IMR-90 (cell line): ENCODE data around the gene LIPI. TPM values are rescaled to one million over a fixed set of nuclear protein-coding genes. Genes with fewer than 3 reads are reported as not detected.

ENCODE experiments used
- ATAC-seq: fragments of 200-7000 bp; cut with Tn5 transposase; 2 replicates; pipeline ENCODE4 v1.9.1; 2020; ENCODE audit warnings: low read depth, mild to moderate bottlenecking, moderate library complexity
- BruUV-seq: library from RNA; stranded (reverse); fragments of 400-500 nt; replicated peaks from 2 replicates; lab custom pipeline; 2021; lab: Mats Ljungman, UMichigan
- CTCF ChIA-PET: fragments of 300-600 bp; formaldehyde crosslinking; extraction: SDS; loops from one replicate; lab custom pipeline; 2021; ENCODE audit warnings: antibody characterized with exemption; lab: Yijun Ruan, JAX
- POLR2A ChIA-PET: fragments of 300-600 bp; sonication (Branson Sonifier 250); formaldehyde crosslinking; loops from one replicate; lab custom pipeline; 2022; ENCODE audit warnings: antibody characterized with exemption; ENCODE audit not compliant: unreplicated experiment; lab: Charles Lee
- DNase-seq: peaks from one replicate; pipeline ENCODE4 v3.0.0; 2013
- H2AFZ ChIP-seq: replicated peaks from 2 replicates; pipeline ENCODE3; 2013; ENCODE audit warnings: low read length, mild to moderate bottlenecking; ENCODE audit not compliant: poor library complexity
- H2AK5ac ChIP-seq: 2 replicates; pipeline ENCODE4 v1.6.1; 2013; ENCODE audit warnings: low read depth, low read length, inconsistent platforms
- H2AK9ac ChIP-seq: replicated peaks from 2 replicates; pipeline ENCODE3; 2013; ENCODE audit warnings: mild to moderate bottlenecking, low read depth, low read length, moderate library complexity; ENCODE audit not compliant: poor library complexity
- H2BK120ac ChIP-seq: 2 replicates; pipeline ENCODE4 v1.6.1; 2013; ENCODE audit warnings: low read depth, low read length, inconsistent platforms
- H2BK15ac ChIP-seq: 3 replicates; pipeline ENCODE4 v1.6.1; 2013; ENCODE audit warnings: low read depth, low read length, inconsistent platforms
- H2BK20ac ChIP-seq: 2 replicates; pipeline ENCODE4 v1.6.1; 2013; ENCODE audit warnings: low read depth, mild to moderate bottlenecking, inconsistent platforms, low read length, moderate library complexity
- H2BK5ac ChIP-seq: 2 replicates; pipeline ENCODE4 v1.6.1; 2013; ENCODE audit warnings: mild to moderate bottlenecking, low read depth, low read length, inconsistent platforms; ENCODE audit not compliant: poor library complexity, severe bottlenecking
- H3K14ac ChIP-seq: replicated peaks from 2 replicates; pipeline ENCODE4 v1.6.1; 2013; ENCODE audit warnings: low read depth, low read length, inconsistent platforms
- H3K18ac ChIP-seq: 2 replicates; pipeline ENCODE4 v1.6.1; 2013; ENCODE audit warnings: low read depth, low read length, control low read depth
- H3K23ac ChIP-seq: 2 replicates; pipeline ENCODE4 v1.6.1; 2013; ENCODE audit warnings: low read depth, low read length, inconsistent platforms
- H3K27ac ChIP-seq: 2 replicates; pipeline ENCODE4 v1.5.1; 2013; ENCODE audit warnings: mild to moderate bottlenecking, control low read depth, low read length; ENCODE audit not compliant: insufficient read depth
- H3K27me3 ChIP-seq: 2 replicates; pipeline ENCODE4 v1.6.1; 2013; ENCODE audit warnings: low read length; ENCODE audit not compliant: control insufficient read depth, insufficient read depth
- H3K36me3 ChIP-seq: 2 replicates; pipeline ENCODE4 v1.6.1; 2013; ENCODE audit warnings: low read length, mixed read lengths; ENCODE audit not compliant: control insufficient read depth, insufficient read depth
- H3K4ac ChIP-seq: 2 replicates; pipeline ENCODE4 v1.6.1; 2013; ENCODE audit warnings: low read depth, low read length, inconsistent platforms
- H3K4me1 ChIP-seq: 2 replicates; pipeline ENCODE4 v1.6.1; 2013; ENCODE audit warnings: low read length, mixed read lengths; ENCODE audit not compliant: control insufficient read depth, insufficient read depth
- H3K4me2 ChIP-seq: 2 replicates; pipeline ENCODE4 v1.6.1; 2013; ENCODE audit warnings: low read depth, mild to moderate bottlenecking, control low read depth, low read length, moderate library complexity
- H3K4me3 ChIP-seq: 2 replicates; pipeline ENCODE4 v1.5.1; 2013; ENCODE audit warnings: low read depth, mild to moderate bottlenecking, control low read depth, low read length, moderate library complexity; ENCODE audit not compliant: insufficient read depth
- H3K56ac ChIP-seq: 2 replicates; pipeline ENCODE4 v1.6.1; 2013; ENCODE audit warnings: low read length, inconsistent platforms; ENCODE audit not compliant: insufficient read depth; ENCODE audit errors: extremely low read depth
- H3K79me1 ChIP-seq, 2 experiments: 2 replicates each; pipeline ENCODE4 v1.6.1; 2013; ENCODE audit warnings: low read length in 2 of 2, inconsistent platforms in 1 of 2, low read depth in 1 of 2
- H3K9ac ChIP-seq: 2 replicates; pipeline ENCODE4 v1.6.1; 2013; ENCODE audit warnings: low read depth, low read length, control low read depth
- H3K9me1 ChIP-seq: 2 replicates; pipeline ENCODE4 v1.6.1; 2013; ENCODE audit warnings: low read length, inconsistent platforms; ENCODE audit not compliant: insufficient read depth
- H3K9me3 ChIP-seq: 2 replicates; pipeline ENCODE4 v1.6.1; 2013; ENCODE audit warnings: low read length; ENCODE audit not compliant: control insufficient read depth, insufficient read depth
- H4K20me1 ChIP-seq: 2 replicates; pipeline ENCODE4 v1.6.1; 2013; ENCODE audit warnings: low read length, inconsistent platforms; ENCODE audit not compliant: insufficient read depth
- H4K5ac ChIP-seq: 2 replicates; pipeline ENCODE4 v1.6.1; 2013; ENCODE audit warnings: mild to moderate bottlenecking, low read depth, low read length, control low read depth
- H4K8ac ChIP-seq, 2 experiments: 2 replicates each; pipeline ENCODE4 v1.6.1; 2013; ENCODE audit warnings: low read depth in 2 of 2, low read length in 2 of 2, control low read depth in 1 of 2, inconsistent platforms in 1 of 2
- H4K91ac ChIP-seq: 2 replicates; pipeline ENCODE4 v1.6.1; 2013; ENCODE audit warnings: low read depth, low read length, inconsistent platforms; ENCODE audit not compliant: insufficient read depth
- BHLHE40 ChIP-seq: fragments of 150-350 bp; IDR thresholded peaks from 2 replicates; pipeline ENCODE4 v1.6.1; 2016; ENCODE audit warnings: mild to moderate bottlenecking, low read depth, low read length
- CTCF ChIP-seq: conservative IDR thresholded peaks from 2 replicates; pipeline ENCODE4 v1.5.1; 2012; ENCODE audit warnings: mild to moderate bottlenecking, low read depth, low read length, improper control_type of control experiment
- FOS ChIP-seq: fragments of 150-350 bp; IDR thresholded peaks from 2 replicates; pipeline ENCODE4 v1.6.1; 2016; ENCODE audit warnings: low read depth, low read length
- MAZ ChIP-seq: IDR thresholded peaks from 2 replicates; pipeline ENCODE4 v1.6.1; 2012; ENCODE audit warnings: low read depth, mild to moderate bottlenecking, low read length, improper control_type of control experiment, moderate library complexity, borderline replicate concordance
- RAD21 ChIP-seq: IDR thresholded peaks from 2 replicates; pipeline ENCODE4 v1.6.1; 2012; ENCODE audit warnings: low read length, improper control_type of control experiment
- RFX5 ChIP-seq: IDR thresholded peaks from 2 replicates; pipeline ENCODE4 v1.8.0; 2012; ENCODE audit warnings: low read depth, mild to moderate bottlenecking, low read length, moderate library complexity
- SMC3 ChIP-seq: fragments of 150-350 bp; IDR thresholded peaks from 2 replicates; pipeline ENCODE4 v1.6.1; 2016; ENCODE audit warnings: low read depth, mild to moderate bottlenecking, antibody characterized with exemption, low read length, moderate library complexity
- WGBS, 2 experiments: methylation state at CpG; one replicate each; pipeline versions ENCODE4 v1.1.5 to v1.1.7; 2013; ENCODE audit warnings: missing lambda C conversion rate in 2 of 2; ENCODE audit not compliant: insufficient read length in 1 of 2; ENCODE audit errors: extremely low coverage in 2 of 2; 5-methylcytosine and 5-hydroxymethylcytosine counted together
- dilution Hi-C: fragments of 300-500 bp; cut with HindIII; formaldehyde crosslinking; loops from one replicate; pipeline ENCODE4 v1.14.3; 2018; ENCODE audit warnings: low sequenced_read_pairs; ENCODE audit not compliant: unreplicated experiment
- in situ Hi-C: fragments of 300-500 bp; cut with MboI; formaldehyde crosslinking; loops from 3 replicates; pipeline ENCODE4 v1.14.3; 2019; ENCODE audit warnings: low sequenced_read_pairs, inconsistent platforms, mixed read lengths
- intact Hi-C: fragments of 100-400 bp; cut with micrococcal nuclease; formaldehyde crosslinking; loops from 2 replicates; pipeline ENCODE4 v1.10.0; 2022
- polyA plus RNA-seq, 3 experiments: library from polyadenylated mRNA; depleted of rRNA; stranded (reverse); fragments of >200 nt; gene quantifications; 2 replicates each; pipeline ENCODE4 v1.2.3, GENCODE V29; 2012; ENCODE audit warnings: low replicate concordance in 1 of 3
- total RNA-seq: library from RNA; depleted of rRNA; stranded (reverse); fragments of >200 nt; gene quantifications from 2 replicates; pipeline ENCODE4 v1.2.3, GENCODE V29; 2012

Gene LIPI
- total and polyA plus RNA-seq, 2 of the 4 experiments (the other 2 are of a cell fraction), result not detected

GRCh38 chr21:14259747-14260146 is 49.0 kb upstream of the LIPI start:
- WGBS, 2 experiments, result no CpG with 5 or more reads among the region's 3 CpGs
- Histone ChIP-seq H3K4me2 (no peak overlapping the region), H3K4me3 (no peak overlapping the region), H3K27me3 (no peaks in the 10 kb centered on the region), H3K79me1 (no peaks in the 10 kb centered on the region), H3K9ac (no peak overlapping the region), H2BK20ac (no peak overlapping the region), H3K9me3 (no peaks in the 10 kb centered on the region), H3K4me1 (no peaks in the 10 kb centered on the region), H4K5ac (no peak overlapping the region), H2AK5ac (no peak overlapping the region), H4K20me1 (no peaks in the 10 kb centered on the region), H3K14ac (no peak overlapping the region), H2BK120ac (no peak overlapping the region), H3K56ac (no peak overlapping the region), H3K23ac (no peak overlapping the region), H2AFZ (no peak overlapping the region), H4K8ac (no peak overlapping the region), H3K4ac (no peak overlapping the region), H2BK5ac (no peak overlapping the region), H2BK15ac (no peak overlapping the region), H4K91ac (no peak overlapping the region), H3K27ac (no peak overlapping the region), H3K9me1 (no peaks in the 10 kb centered on the region), H3K36me3 (no peaks in the 10 kb centered on the region), H2AK9ac (no peak overlapping the region), H3K18ac (no peak overlapping the region)
- dilution Hi-C loops (no loop called here), in situ Hi-C loops (no loop called here), intact Hi-C loops (loop anchor here (1.0 to 2.0 kb wide), 3 partner anchors 603 to 1333 kb away; no protein-coding TSS in a partner anchor)
- ATAC-seq (peak; percentile 74), DNase-seq (peak; percentile 56)
- CTCF ChIA-PET, result interaction anchor here (1.0 to 1.6 kb wide), 2 partner anchors 14 to 17 kb away, joined by 3 to 4 read pairs; no protein-coding TSS in a partner anchor
- BruUV-seq, result no TSS peak
- peak; percentile 63 for TF ChIP-seq RAD21
- 0 out of 2 replicates have a peak, but pooled peaks have one; percentile 23 for TF ChIP-seq SMC3
- peak; percentile 61 for TF ChIP-seq CTCF
- no peak for TF ChIP-seq FOS
- no peak for TF ChIP-seq BHLHE40
- TF ChIP-seq MAZ, result no peak
- TF ChIP-seq RFX5, result no peak
- POLR2A ChIA-PET, result no interaction called here
